HCT116 (cell line): ENCODE results near the gene UBL5. TPM values are rescaled to one million over a fixed set of nuclear protein-coding genes. Genes with fewer than 3 reads are reported as not detected.
A peak's percentile ranks its signal among the peaks of the same experiment; 100 is the strongest.

Experiments
- ATAC-seq: fragments of 200-7000 bp; cut with Tn5 transposase; 2 replicates; pipeline ENCODE4 v1.9.1; 2020; ENCODE audit warnings: mild to moderate bottlenecking, moderate library complexity
- BruUV-seq: library from RNA; stranded (reverse); fragments of 400-500 nt; replicated peaks from 2 replicates; lab custom pipeline; 2021; lab: Mats Ljungman, UMichigan
- CTCF ChIA-PET: fragments of 300-600 bp; sonication (Branson Sonifier 250); formaldehyde crosslinking; loops from one replicate; lab custom pipeline; 2021; ENCODE audit warnings: antibody characterized with exemption; lab: Charles Lee
- POLR2A ChIA-PET: fragments of 300-600, 350-600 bp; sonication (Branson Sonifier 250); formaldehyde crosslinking; loops from one replicate; lab custom pipeline; 2021; ENCODE audit warnings: antibody characterized with exemption; lab: Charles Lee
- RAD21 ChIA-PET, 2 experiments: fragments of 300-600 bp; sonication (Branson Sonifier 250); formaldehyde crosslinking; loops; one replicate each; lab custom pipeline; 2023; ENCODE audit warnings: low total read pairs in 2 of 2; ENCODE audit not compliant: uncharacterized antibody in 2 of 2, unreplicated experiment in 2 of 2, low non-redundant PET in 1 of 2; lab: Charles Lee
- DNase-seq: peaks from one replicate; pipeline ENCODE4 v3.0.0-alpha.2; 2010; ENCODE audit warnings: low read depth, low spot score
- H2AFZ ChIP-seq: fragments of 200-600 bp; shearing (Covaris generic), sonication (generic); 2 replicates; pipeline ENCODE4 v1.6.1; 2017; ENCODE audit warnings: low read depth, mixed run types, mixed read lengths, antibody characterized with exemption, low read length; ENCODE audit not compliant: poor library complexity, severe bottlenecking
- H3K27ac ChIP-seq: 2 replicates; pipeline ENCODE4 v1.5.1; 2012; ENCODE audit warnings: low read depth, low read length
- H3K27me3 ChIP-seq: fragments of 200-600 bp; sonication (generic); 2 replicates; pipeline ENCODE4 v1.6.1; 2016; ENCODE audit warnings: mixed run types, low read length, mixed read lengths; ENCODE audit not compliant: insufficient read depth
- H3K36me3 ChIP-seq, 2 experiments: fragments of 200-500 bp in 1 of 2; fragments of 200-600 bp in 1 of 2; sonication (Bioruptor generic) in 1 of 2; sonication (generic) in 1 of 2; 2 replicates each; pipeline versions ENCODE4 v1.5.1 to v1.6.1; 2014 to 2016; ENCODE audit warnings: low read length in 2 of 2, inconsistent platforms in 1 of 2, mixed read lengths in 1 of 2, mixed run types in 1 of 2; ENCODE audit not compliant: insufficient read depth in 2 of 2, control insufficient read depth in 1 of 2
- H3K4me1 ChIP-seq, 2 experiments: fragments of 200-600 bp in 1 of 2; sonication (generic) in 1 of 2; 2 replicates each; pipeline versions ENCODE4 v1.5.1 to v1.6.1; 2012 to 2017; ENCODE audit warnings: low read length in 2 of 2, inconsistent platforms in 1 of 2, mild to moderate bottlenecking in 1 of 2, mixed read lengths in 1 of 2, mixed run types in 1 of 2, moderate library complexity in 1 of 2; ENCODE audit not compliant: insufficient read depth in 2 of 2, control insufficient read depth in 1 of 2
- H3K4me2 ChIP-seq: fragments of 200-600 bp; sonication (generic); 2 replicates; pipeline ENCODE4 v1.6.1; 2017; ENCODE audit warnings: mixed run types, low read length, mixed read lengths
- H3K4me3 ChIP-seq, 2 experiments: fragments of 200-600 bp in 1 of 2; sonication (generic) in 1 of 2; replicated peaks in 1 of 2; 2 replicates each; pipeline ENCODE4 v1.5.1; 2011 to 2016; ENCODE audit warnings: low read length in 2 of 2, control low read depth in 1 of 2, low read depth in 1 of 2, mild to moderate bottlenecking in 1 of 2, mixed read lengths in 1 of 2, mixed run types in 1 of 2
- H3K79me2 ChIP-seq: fragments of 200-600 bp; sonication (generic); 2 replicates; pipeline ENCODE4 v1.6.1; 2017; ENCODE audit warnings: mild to moderate bottlenecking, mixed run types, low read length, moderate library complexity, mixed read lengths; ENCODE audit not compliant: insufficient read depth
- H3K9ac ChIP-seq: fragments of 200-600 bp; sonication (generic); 2 replicates; pipeline ENCODE4 v1.6.1; 2016; ENCODE audit warnings: low read length, mixed read lengths
- H3K9me2 ChIP-seq: fragments of 200-600 bp; sonication (generic), shearing (Covaris generic); 2 replicates; pipeline ENCODE4 v1.6.1; 2017; ENCODE audit warnings: mixed run types, mild to moderate bottlenecking, moderate library complexity; ENCODE audit not compliant: insufficient read depth
- H3K9me3 ChIP-seq, 2 experiments: fragments of 200-500 bp in 1 of 2; fragments of 200-600 bp in 1 of 2; sonication (Bioruptor generic) in 1 of 2; sonication (generic) in 1 of 2; 2 replicates each; pipeline ENCODE4 v1.6.1; 2014 to 2017; ENCODE audit warnings: low read length in 2 of 2, mixed read lengths in 2 of 2, inconsistent platforms in 1 of 2, low read depth in 1 of 2, mild to moderate bottlenecking in 1 of 2, mixed run types in 1 of 2, moderate library complexity in 1 of 2; ENCODE audit not compliant: control insufficient read depth in 1 of 2, insufficient read depth in 1 of 2
- H4K20me1 ChIP-seq: fragments of 200-600 bp; sonication (generic), shearing (Covaris generic); 2 replicates; pipeline ENCODE4 v1.6.1; 2017; ENCODE audit warnings: mixed run types, mild to moderate bottlenecking, moderate library complexity; ENCODE audit not compliant: insufficient read depth
- CEBPB ChIP-seq: IDR thresholded peaks from 2 replicates; pipeline ENCODE4 v1.6.1; 2012; ENCODE audit warnings: low read depth
- CTCF ChIP-seq, 3 experiments: fragments of 200-600 bp in 1 of 3; sonication (generic) in 1 of 3; IDR thresholded peaks in 2 of 3; conservative IDR thresholded peaks in 1 of 3; 2 replicates each; pipeline ENCODE4 v1.5.1; 2012 to 2017; ENCODE audit warnings: low read depth in 2 of 3, low read length in 2 of 3, antibody characterized with exemption in 1 of 3, borderline replicate concordance in 1 of 3, control low read depth in 1 of 3, mild to moderate bottlenecking in 1 of 3, mixed read lengths in 1 of 3, mixed run types in 1 of 3, moderate library complexity in 1 of 3; ENCODE audit not compliant: insufficient read depth in 1 of 3
- EGR1 ChIP-seq: IDR thresholded peaks from 2 replicates; pipeline ENCODE4 v1.6.1; 2012; ENCODE audit warnings: low read depth
- EZH2 ChIP-seq: fragments of 200-600 bp; sonication (generic); IDR thresholded peaks from 2 replicates; pipeline ENCODE4 v1.6.1; 2017; ENCODE audit warnings: antibody characterized with exemption, mixed run types
- EZH2phosphoT487 ChIP-seq: fragments of 200-600 bp; IDR thresholded peaks from 2 replicates; pipeline ENCODE4 v1.6.1; 2018; ENCODE audit warnings: antibody characterized with exemption, borderline replicate concordance
- FOSL1 ChIP-seq: IDR thresholded peaks from 2 replicates; pipeline ENCODE4 v1.6.1; 2012; ENCODE audit warnings: low read depth
- JUND ChIP-seq: IDR thresholded peaks from 2 replicates; pipeline ENCODE4 v1.6.1; 2012
- MAX ChIP-seq: IDR thresholded peaks from 2 replicates; pipeline ENCODE4 v1.6.1; 2012
- POLR2A ChIP-seq: IDR thresholded peaks from 2 replicates; pipeline ENCODE4 v1.7.0; 2011; ENCODE audit warnings: borderline replicate concordance; ENCODE audit not compliant: insufficient read depth, insufficient read length; ENCODE audit errors: extremely low read depth
- POLR2AphosphoS5 ChIP-seq: IDR thresholded peaks from 2 replicates; pipeline ENCODE4 v1.6.1; 2011; ENCODE audit warnings: mild to moderate bottlenecking, low read depth, low read length, moderate library complexity
- SIN3A ChIP-seq: IDR thresholded peaks from 2 replicates; pipeline ENCODE4 v1.6.1; 2012; ENCODE audit warnings: low read depth
- SP1 ChIP-seq: IDR thresholded peaks from 2 replicates; pipeline ENCODE4 v1.6.1; 2012; ENCODE audit warnings: low read depth
- SRF ChIP-seq: IDR thresholded peaks from 2 replicates; pipeline ENCODE4 v1.6.1; 2012; ENCODE audit warnings: low read depth
- TCF7L2 ChIP-seq: IDR thresholded peaks from 2 replicates; pipeline ENCODE4 v1.7.0; 2011; ENCODE audit warnings: borderline replicate concordance, inconsistent platforms; ENCODE audit not compliant: insufficient read depth, insufficient read length; ENCODE audit errors: extremely low read depth
- YY1 ChIP-seq: IDR thresholded peaks from 2 replicates; pipeline ENCODE4 v1.6.1; 2011; ENCODE audit warnings: low read length, low read depth, moderate library complexity, mild to moderate bottlenecking; ENCODE audit not compliant: insufficient replicate concordance; ENCODE audit errors: extremely low read depth
- ZFX ChIP-seq: fragments of 450-650 bp; IDR thresholded peaks from 2 replicates; pipeline ENCODE4 v1.6.1; 2017
- ZNF274 ChIP-seq: fragments of 200-500 bp; sonication (Bioruptor generic); IDR thresholded peaks from 2 replicates; pipeline ENCODE4 v1.6.1; 2014; ENCODE audit warnings: mild to moderate bottlenecking, low read depth, low read length, inconsistent platforms
- intact Hi-C: fragments of 100-400 bp; cut with micrococcal nuclease; formaldehyde crosslinking; loops from 2 replicates; pipeline ENCODE4 v1.10.0; 2022
- total RNA-seq: library from RNA; stranded (reverse); gene quantifications from one replicate; pipeline ENCODE4 v1.2.1, GENCODE V29; 2021; ENCODE audit not compliant: unreplicated experiment

The UBL5 gene
- total RNA-seq, 1 experiment from 2014 or later, result 335 TPM

GRCh38 chr19:9834307-9834725 is 6.6 kb downstream of the UBL5 start:
- H3K4me2 ChIP-seq, result peak overlapping the region; percentile 80; the same call in 1 of the 2 replicates
- CTCF ChIA-PET, result interaction anchor here (1.3 kb wide), 1 partner anchor 213 kb away, joined by 4 read pairs; no protein-coding TSS in a partner anchor

More at GRCh38 chr19:9834307-9834725, 6.6 kb downstream of the UBL5 start:
- Histone ChIP-seq H3K79me2 (peaks cover 43% of the 10 kb centered on the region), H3K4me3 (peak overlapping the region; percentile 45 to 96; a peak in 3 of 4 replicates), H3K4me1 (peaks cover 4 to 18% of the 10 kb centered on the region in 2 experiments; a peak in 3 of 4 replicates), H2AFZ (no peak overlapping the region), H3K27ac (no peak overlapping the region), H3K27me3 (no peaks in the 10 kb centered on the region), H3K9ac (no peak overlapping the region), H3K9me2 (no peaks in the 10 kb centered on the region), H3K36me3 (peaks cover 9 to 15% of the 10 kb centered on the region in 2 experiments; a peak in 3 of 4 replicates), H3K9me3 (no peaks in the 10 kb centered on the region), H4K20me1 (peaks cover 3% of the 10 kb centered on the region; the same call in 1 of the 2 replicates)
- DNase-seq, result no peak
- no peak for TF ChIP-seq SRF
- TF ChIP-seq POLR2AphosphoS5, result no peak
- no peak for TF ChIP-seq EGR1
- TF ChIP-seq YY1, result no peak
- no peak for TF ChIP-seq EZH2
- TF ChIP-seq ZFX, result no peak
- no peak for TF ChIP-seq CEBPB
- TF ChIP-seq TCF7L2, result no peak
- no peak for TF ChIP-seq JUND
- no peak for TF ChIP-seq FOSL1
- TF ChIP-seq ZNF274, result no peak
- TF ChIP-seq POLR2A, result no peak
- no peak for TF ChIP-seq MAX
- no peak for TF ChIP-seq SIN3A
- no peak for TF ChIP-seq EZH2phosphoT487
- no peak for TF ChIP-seq CTCF (IDR thresholded peaks at IDR 0.05 in 2 of 3, conservative IDR thresholded peaks at IDR 0.05 in 1 of 3; ENCODE audit: borderline replicate concordance in 1 of 3, insufficient read depth in 1 of 3, low read depth in 2 of 3, low read length in 2 of 3)
- no peak for TF ChIP-seq SP1
- no peak for ATAC-seq
- ChIA-PET POLR2A (no interaction called here), RAD21 (no interaction called here)
- no TSS peak for BruUV-seq
- intact Hi-C loops, result no loop called here
